GM12892 (cell line): ENCODE results near the gene RSPO1.
"Not testable (repeated sequence)": the region's sequence is repeated elsewhere in the genome, so short reads cannot be mapped to it uniquely, and the experiment has no call there.

Experiments
- POLR2A ChIP-seq: IDR thresholded peaks from 2 replicates; pipeline ENCODE4 v1.6.1; 2011; ENCODE audit warnings: low read depth, low read length, control low read depth
- POLR2AphosphoS5 ChIP-seq: IDR thresholded peaks from 2 replicates; pipeline ENCODE4 v1.6.1; 2011; ENCODE audit warnings: low read depth, low read length, control low read depth
- TAF1 ChIP-seq: IDR thresholded peaks from 2 replicates; pipeline ENCODE4 v1.6.1; 2011; ENCODE audit warnings: low read depth, mild to moderate bottlenecking, control low read depth, low read length, borderline replicate concordance

- TF ChIP-seq TAF1, POLR2AphosphoS5, POLR2A: not testable (repeated sequence)
These were observed 49.5 kb upstream of the RSPO1 start for GRCh38 chr1:37684182-37684581.
